K562 (cell line): Measurements from ENCODE around the gene PAXIP1. TPM values are rescaled to one million over a fixed set of nuclear protein-coding genes. Genes with fewer than 3 reads are reported as not detected.

ENCODE experiments used
- ATAC-seq: fragments of 200-7000 bp; cut with Tn5 transposase; 3 replicates; pipeline ENCODE4 v1.9.1; 2020; ENCODE audit warnings: moderate library complexity
- BruUV-seq: library from RNA; stranded (reverse); fragments of 400-500 nt; replicated peaks from 2 replicates; lab custom pipeline; 2021; lab: Mats Ljungman, UMichigan
- CTCF ChIA-PET: fragments of 300-600 bp; formaldehyde crosslinking; extraction: SDS; loops from one replicate; lab custom pipeline; 2021; ENCODE audit warnings: low intra/inter-chr PET ratio; lab: Yijun Ruan, JAX
- POLR2A ChIA-PET: fragments of 300-600, 350-650 bp; sonication (Branson Sonifier 250); formaldehyde crosslinking; extraction: SDS; loops from one replicate; lab custom pipeline; 2021; ENCODE audit warnings: antibody characterized with exemption, inconsistent platforms; lab: Yijun Ruan, JAX
- DNase-seq, 4 experiments: peaks; one replicate each; pipeline versions ENCODE4 v3.0.0 to v3.0.0-alpha.2; 2011 to 2018; ENCODE audit warnings: low spot score in 3 of 4, mixed read lengths in 3 of 4; ENCODE audit errors: extremely low read depth in 1 of 4
- FAIRE-seq: peaks from 2 replicates; lab custom pipeline; 2011; peaks lifted over from hg19 to GRCh38; lab: Jason Lieb, UNC
- H2AFZ ChIP-seq: 2 replicates; pipeline ENCODE4 v1.6.0; 2011; ENCODE audit warnings: low read depth, low read length, control low read depth, inconsistent platforms
- H3K27ac ChIP-seq: fragments of 200-600 bp; 3 replicates; pipeline ENCODE4 v1.8.0; 2011; ENCODE audit warnings: low read depth, mild to moderate bottlenecking, control low read depth, inconsistent platforms, low read length, moderate library complexity, mixed read lengths; ENCODE audit errors: extremely low read depth
- H3K27me3 ChIP-seq, 2 experiments: fragments of 300-600 bp in 1 of 2; 2 replicates in 1 of 2; 3 replicates in 1 of 2; pipeline versions ENCODE4 v1.6.0 to v1.8.0; 2011; ENCODE audit warnings: inconsistent platforms in 2 of 2, low read length in 2 of 2, mild to moderate bottlenecking in 1 of 2, mixed read lengths in 1 of 2, moderate library complexity in 1 of 2; ENCODE audit not compliant: control insufficient read depth in 2 of 2, insufficient read depth in 2 of 2
- H3K36me3 ChIP-seq: fragments of 300-600 bp; 3 replicates; pipeline ENCODE4 v1.8.0; 2011; ENCODE audit warnings: mild to moderate bottlenecking, low read length, inconsistent platforms; ENCODE audit not compliant: control insufficient read depth, insufficient read depth
- H3K4me1 ChIP-seq, 2 experiments: fragments of 200-600 bp in 1 of 2; replicated peaks in 1 of 2; 2 replicates in 1 of 2; 3 replicates in 1 of 2; pipeline versions ENCODE4 v1.5.1 to v1.8.0; 2011; ENCODE audit warnings: inconsistent platforms in 2 of 2, low read length in 2 of 2, mild to moderate bottlenecking in 1 of 2, mixed read lengths in 1 of 2, moderate library complexity in 1 of 2; ENCODE audit not compliant: control insufficient read depth in 2 of 2, insufficient read depth in 2 of 2
- H3K4me2 ChIP-seq: 2 replicates; pipeline ENCODE4 v1.6.1; 2011; ENCODE audit warnings: low read length, control low read depth, inconsistent platforms, mixed read lengths; ENCODE audit not compliant: insufficient read depth
- H3K4me3 ChIP-seq: fragments of 200-600 bp; sonication (generic), shearing (Covaris generic); 2 replicates; pipeline ENCODE4 v1.5.1; 2016; ENCODE audit warnings: control low read depth, inconsistent platforms
- H3K79me2 ChIP-seq: fragments of 200-600 bp; 3 replicates; pipeline ENCODE4 v1.8.0; 2011; ENCODE audit warnings: low read length, inconsistent platforms; ENCODE audit not compliant: control insufficient read depth, insufficient read depth
- H3K9ac ChIP-seq, 2 experiments: 2 replicates each; pipeline versions ENCODE4 v1.6.0 to v1.6.1; 2011; ENCODE audit warnings: low read depth in 2 of 2, low read length in 2 of 2, control low read depth in 1 of 2, inconsistent platforms in 1 of 2, mild to moderate bottlenecking in 1 of 2, mixed read lengths in 1 of 2; ENCODE audit not compliant: insufficient read depth in 1 of 2
- H3K9me1 ChIP-seq: one replicate; pipeline ENCODE4 v1.6.0; 2011; ENCODE audit warnings: inconsistent platforms, mild to moderate bottlenecking, low read length, moderate library complexity; ENCODE audit not compliant: control insufficient read depth, insufficient read depth
- H3K9me3 ChIP-seq: replicated peaks from 2 replicates; pipeline ENCODE4 v1.5.1; 2011; ENCODE audit warnings: low read depth, low read length, inconsistent platforms; ENCODE audit not compliant: control insufficient read depth, insufficient read depth
- H4K20me1 ChIP-seq: replicated peaks from 2 replicates; pipeline ENCODE4 v1.6.1; 2011; ENCODE audit warnings: low read length, inconsistent platforms, mixed read lengths; ENCODE audit not compliant: control insufficient read depth, insufficient read depth
- BRD4 ChIP-seq: fragments of 200-600 bp; sonication (generic); IDR thresholded peaks from 2 replicates; pipeline ENCODE4 v1.6.1; 2017; ENCODE audit warnings: inconsistent platforms
- FOXP1 ChIP-seq: sonication (generic); formaldehyde crosslinking; IDR thresholded peaks from 2 replicates; pipeline ENCODE4 v1.8.0; 2022; ENCODE audit warnings: mild to moderate bottlenecking, missing genetic modification reagents
- HDAC2 ChIP-seq: fragments of 450-650 bp; IDR thresholded peaks from 2 replicates; pipeline ENCODE4 v1.6.1; 2016; ENCODE audit warnings: mild to moderate bottlenecking
- KAT8 ChIP-seq: fragments of 450-650 bp; IDR thresholded peaks from 2 replicates; pipeline ENCODE4 v1.6.1; 2016; ENCODE audit warnings: low read depth, mild to moderate bottlenecking
- PTRF ChIP-seq: fragments of 450-650 bp; IDR thresholded peaks from 2 replicates; pipeline ENCODE4 v1.6.1; 2016; ENCODE audit warnings: mild to moderate bottlenecking, missing genetic modification characterization, missing compliant biosample characterization
- RB1 ChIP-seq: fragments of 450-650 bp; IDR thresholded peaks from 2 replicates; pipeline ENCODE4 v1.6.1; 2017; ENCODE audit warnings: low read depth, mild to moderate bottlenecking
- RUNX1 ChIP-seq: sonication (generic); IDR thresholded peaks from 2 replicates; pipeline ENCODE4 v1.6.1; 2016; ENCODE audit warnings: antibody characterized with exemption, low read depth
- SIX5 ChIP-seq, 2 experiments: IDR thresholded peaks; 2 replicates each; pipeline ENCODE4 v1.6.1; 2011; ENCODE audit warnings: low read length in 2 of 2, borderline replicate concordance in 1 of 2, low read depth in 1 of 2, mild to moderate bottlenecking in 1 of 2, moderate library complexity in 1 of 2; ENCODE audit not compliant: insufficient read depth in 1 of 2
- SREBF2 ChIP-seq: sonication (generic); formaldehyde crosslinking; IDR thresholded peaks from 2 replicates; pipeline ENCODE4 v1.4.0; 2020; ENCODE audit warnings: mild to moderate bottlenecking, missing genetic modification reagents
- SRSF9 ChIP-seq: fragments of 200-400 bp; formaldehyde crosslinking; IDR thresholded peaks from 2 replicates; pipeline ENCODE4 v1.6.1; 2017; ENCODE audit warnings: low read depth, low read length, borderline replicate concordance
- TRIM28 ChIP-seq: fragments of 450-650 bp; IDR thresholded peaks from 2 replicates; pipeline ENCODE4 v1.6.1; 2017
- YY1 ChIP-seq, 3 experiments: IDR thresholded peaks; 2 replicates each; pipeline ENCODE4 v1.6.1; 2011; ENCODE audit warnings: low read length in 2 of 3, mild to moderate bottlenecking in 2 of 3, moderate library complexity in 2 of 3, borderline replicate concordance in 1 of 3, control low read depth in 1 of 3, low read depth in 1 of 3; ENCODE audit not compliant: insufficient read depth in 3 of 3, insufficient replicate concordance in 2 of 3, control insufficient read depth in 1 of 3, insufficient read length in 1 of 3; ENCODE audit errors: extremely low read depth in 1 of 3
- ZEB2 ChIP-seq: fragments of 450-650 bp; IDR thresholded peaks from 2 replicates; pipeline ENCODE4 v1.6.1; 2016
- ZNF239 ChIP-seq: fragments of 250-450 bp; sonication (Bioruptor Pico); IDR thresholded peaks from 2 replicates; pipeline ENCODE4 v1.4.0; 2020; ENCODE audit warnings: mild to moderate bottlenecking
- WGBS: fragments of 100-300 bp; shearing (Covaris generic); methylation state at CpG from one replicate; pipeline ENCODE4 v1.1.6; 2016; ENCODE audit warnings: low coverage, mixed read lengths; ENCODE audit not compliant: insufficient coverage; ENCODE audit errors: missing lambda C conversion rate; 5-methylcytosine and 5-hydroxymethylcytosine counted together
- in situ Hi-C: fragments of 300-500 bp; cut with MboI; formaldehyde crosslinking; loops from 4 replicates; pipeline ENCODE4 v1.15.0; 2018; ENCODE audit warnings: inconsistent platforms, mixed read lengths
- intact Hi-C: fragments of 100-400 bp; cut with micrococcal nuclease; formaldehyde crosslinking; loops from 2 replicates; pipeline ENCODE4 v1.14.2; 2022
- polyA plus RNA-seq, 8 experiments: library from polyadenylated mRNA; depleted of rRNA in 4 of 8; stranded (reverse) in 5 of 8; unstranded in 3 of 8; fragments of >200 nt; fragmentation: Nextera tagmentation in 2 of 8; fragmentation: Illumina TruSeq in 1 of 8; extraction: Ambion mirVana in 2 of 8; extraction: Trizol in 1 of 8; gene quantifications; 2 replicates each; pipeline versions ENCODE4 v1.2.1 to v1.2.3, GENCODE V29; 2011 to 2014; ENCODE audit warnings: inconsistent platforms in 1 of 8, missing spikeins in 1 of 8
- total RNA-seq, 7 experiments: library from RNA; depleted of rRNA in 6 of 7; stranded (reverse); fragments of >200 nt in 6 of 7; fragmentation: Illumina TruSeq in 2 of 7; extraction: Trizol in 2 of 7; gene quantifications; 2 replicates each; pipeline versions ENCODE4 v1.2.1 to v1.2.3, GENCODE V29; 2011 to 2021; ENCODE audit warnings: low replicate concordance in 1 of 7

The PAXIP1 gene
- total and polyA plus RNA-seq, 9 of the 15 experiments (the other 6 are each of a cell fraction or from before 2014, with no cell fraction given), result 9.7 to 37.9 (median 28.4) TPM

- H3K9me1 ChIP-seq, result peaks cover 4% of the 10 kb centered on the region
- H3K9ac ChIP-seq, result no peak overlapping the region
- no peaks in the 10 kb centered on the region for H3K4me1 ChIP-seq
- POLR2A ChIA-PET, result interaction anchor here (0.7 to 1.5 kb wide), 3 partner anchors 7 to 12 kb away, joined by 3 to 4 read pairs (median 3); no protein-coding TSS in a partner anchor
- H3K27ac ChIP-seq, result no peak overlapping the region
- H4K20me1 ChIP-seq, result 0 out of 2 replicates have a peak, but pooled peaks cover 3% of the 10 kb centered on the region
- H3K27me3 ChIP-seq, result no peaks in the 10 kb centered on the region
- peaks cover 3% of the 10 kb centered on the region; the same call in 1 of the 3 replicates for H3K79me2 ChIP-seq
- peaks cover 73% of the 10 kb centered on the region for H3K36me3 ChIP-seq
- TF ChIP-seq KAT8, result no peak
- TF ChIP-seq HDAC2, result no peak
- TF ChIP-seq BRD4, result no peak
- no peak for TF ChIP-seq RUNX1
- no peak for TF ChIP-seq PTRF (tag)
- H3K4me3 ChIP-seq, result no peak overlapping the region
- H3K4me2 ChIP-seq, result no peak overlapping the region
- ATAC-seq, result no peak
- WGBS, result 89% methylated on average over 6 of the region's 6 CpGs
- intact Hi-C loops, result no loop called here
- H3K9me3 ChIP-seq, result no peaks in the 10 kb centered on the region
- BruUV-seq, result no TSS peak
- DNase-seq, result no peak
- in situ Hi-C loops, result no loop called here
- no peak overlapping the region for H2AFZ ChIP-seq
- CTCF ChIA-PET, result no interaction called here
- no peak for FAIRE-seq
Observed at GRCh38 chr7:154984601-154985188, 18.2 kb downstream of the PAXIP1 start.

GRCh38 chr7:154978017-154978416, 24.9 kb downstream of the PAXIP1 start:
- peaks cover 80% of the 10 kb centered on the region for H3K36me3 ChIP-seq
- ATAC-seq (peak; percentile 45; the same call in 2 of the 3 replicates), DNase-seq (no peak), FAIRE-seq (no peak)
- CTCF ChIA-PET, result no interaction called here
- no peak overlapping the region for H3K27ac ChIP-seq
- no peaks in the 10 kb centered on the region for H3K4me1 ChIP-seq
- no peak overlapping the region for H3K4me2 ChIP-seq
- intact Hi-C loops (no loop called here), in situ Hi-C loops (no loop called here)
- no peaks in the 10 kb centered on the region for H3K9me3 ChIP-seq
- no peak overlapping the region for H2AFZ ChIP-seq
- no peaks in the 10 kb centered on the region; a peak in 1 of 5 replicates for H3K27me3 ChIP-seq
- no peak overlapping the region for H3K4me3 ChIP-seq
- 0 out of 3 replicates have a peak, but pooled peaks cover 10% of the 10 kb centered on the region for H3K79me2 ChIP-seq
- H4K20me1 ChIP-seq, result 0 out of 2 replicates have a peak, but pooled peaks cover under 1% of the 10 kb centered on the region
- no peak overlapping the region for H3K9ac ChIP-seq
- no peaks in the 10 kb centered on the region for H3K9me1 ChIP-seq
- WGBS, result 42% methylated on average over 3 of the region's 3 CpGs
- POLR2A ChIA-PET, result interaction anchor here (0.6 to 1.5 kb wide), 4 partner anchors 7 to 497 kb away, joined by 3 to 5 read pairs (median 4); no protein-coding TSS in a partner anchor
- no TSS peak for BruUV-seq
- TF ChIP-seq FOXP1 (CRISPR knock-in tag) (no peak), ZEB2 (no peak), SIX5 (IDR thresholded peaks at IDR 0.05; ENCODE audit: borderline replicate concordance in 1 of 2, insufficient read depth in 1 of 2, low read depth in 1 of 2, low read length in 2 of 2) (no peak), YY1 (IDR thresholded peaks at IDR 0.05; ENCODE audit: borderline replicate concordance in 1 of 3, control insufficient read depth in 1 of 3, extremely low read depth in 1 of 3, insufficient read depth in 3 of 3, insufficient read length in 1 of 3, insufficient replicate concordance in 2 of 3, low read depth in 1 of 3, low read length in 2 of 3) (no peak), SREBF2 (CRISPR knock-in tag) (no peak), ZNF239 (CRISPR knock-in tag) (no peak), TRIM28 (no peak), RB1 (no peak), SRSF9 (no peak)
